ENCODE measurements around the gene MAST4. TPM values are rescaled to one million over a fixed set of nuclear protein-coding genes. Genes with fewer than 3 reads are reported as not detected.

MAST4 gene
- total RNA-seq, 1 donor from 2014 or later = 10.5 TPM

DNA sequence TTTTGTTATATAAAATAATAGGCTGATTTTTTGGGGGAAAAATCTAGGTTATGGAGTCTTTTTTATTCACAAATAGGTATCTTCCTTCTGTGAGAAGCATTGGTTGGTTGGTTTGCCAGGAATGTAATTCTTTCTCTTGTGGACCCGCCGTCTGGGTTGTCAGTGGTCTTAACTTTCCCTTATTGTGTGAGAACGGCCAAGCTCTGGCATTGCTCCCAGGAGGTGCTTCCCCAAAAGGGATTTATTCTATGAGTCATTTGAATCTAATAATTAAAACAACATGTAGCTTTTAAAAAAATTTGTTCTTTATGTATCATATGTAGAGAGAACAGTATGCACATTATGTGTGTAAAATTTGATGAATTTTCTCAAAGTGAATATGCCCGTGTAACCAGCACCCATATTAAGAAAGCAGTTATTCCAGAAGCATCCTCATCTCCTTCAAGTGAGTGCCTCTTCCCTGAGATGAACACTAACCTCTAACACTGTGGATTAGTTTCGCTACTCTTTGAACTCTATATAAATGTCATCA lies 114.4 kb downstream of the MAST4 start:
- Mint-ChIP-seq H3K4me1 (ENCODE audit: unreplicated experiment) (peaks cover 15% of the 10 kb centered on the region), H3K27me3 (ENCODE audit: unreplicated experiment) (no peaks in the 10 kb centered on the region), H3K9me3 (ENCODE audit: unreplicated experiment) (peaks cover 4% of the 10 kb centered on the region), H3K4me3 (ENCODE audit: unreplicated experiment) (no peak overlapping the region), H3K36me3 (ENCODE audit: unreplicated experiment) (no peaks in the 10 kb centered on the region), H3K27ac (ENCODE audit: unreplicated experiment) (peak overlapping the region; percentile 53)
- TF ChIP-seq, protein P1, sequence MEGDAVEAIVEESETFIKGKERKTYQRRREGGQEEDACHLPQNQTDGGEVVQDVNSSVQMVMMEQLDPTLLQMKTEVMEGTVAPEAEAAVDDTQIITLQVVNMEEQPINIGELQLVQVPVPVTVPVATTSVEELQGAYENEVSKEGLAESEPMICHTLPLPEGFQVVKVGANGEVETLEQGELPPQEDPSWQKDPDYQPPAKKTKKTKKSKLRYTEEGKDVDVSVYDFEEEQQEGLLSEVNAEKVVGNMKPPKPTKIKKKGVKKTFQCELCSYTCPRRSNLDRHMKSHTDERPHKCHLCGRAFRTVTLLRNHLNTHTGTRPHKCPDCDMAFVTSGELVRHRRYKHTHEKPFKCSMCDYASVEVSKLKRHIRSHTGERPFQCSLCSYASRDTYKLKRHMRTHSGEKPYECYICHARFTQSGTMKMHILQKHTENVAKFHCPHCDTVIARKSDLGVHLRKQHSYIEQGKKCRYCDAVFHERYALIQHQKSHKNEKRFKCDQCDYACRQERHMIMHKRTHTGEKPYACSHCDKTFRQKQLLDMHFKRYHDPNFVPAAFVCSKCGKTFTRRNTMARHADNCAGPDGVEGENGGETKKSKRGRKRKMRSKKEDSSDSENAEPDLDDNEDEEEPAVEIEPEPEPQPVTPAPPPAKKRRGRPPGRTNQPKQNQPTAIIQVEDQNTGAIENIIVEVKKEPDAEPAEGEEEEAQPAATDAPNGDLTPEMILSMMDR (IDR thresholded peaks at IDR 0.05) = no peak
- no peak for DNase-seq (ENCODE audit: extremely low spot score, unreplicated experiment)

DNA sequence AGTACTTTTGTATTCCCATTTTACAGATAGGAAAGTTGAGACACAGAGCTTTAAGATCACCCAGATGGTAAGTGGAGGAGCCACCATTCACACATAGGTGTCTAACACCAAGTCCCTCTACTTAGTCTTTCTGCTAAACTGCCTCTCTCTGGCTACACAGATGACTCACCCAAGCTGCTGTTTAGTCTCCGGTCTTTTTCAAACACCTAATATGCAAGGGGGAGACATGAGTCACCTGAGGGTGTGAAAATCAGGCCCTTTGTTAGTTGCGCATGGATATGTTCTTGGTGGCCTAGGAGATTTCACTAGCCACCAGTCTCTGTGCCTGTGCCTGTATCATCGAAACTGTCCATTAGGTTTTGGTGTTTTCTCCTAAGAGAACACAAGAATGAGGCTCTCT lies 117.8 kb downstream of the MAST4 start:
- Mint-ChIP-seq H3K4me3 (ENCODE audit: unreplicated experiment) (no peak overlapping the region), H3K27ac (ENCODE audit: unreplicated experiment) (no peak overlapping the region), H3K36me3 (ENCODE audit: unreplicated experiment) (no peaks in the 10 kb centered on the region), H3K9me3 (ENCODE audit: unreplicated experiment) (peaks cover 4% of the 10 kb centered on the region), H3K27me3 (ENCODE audit: unreplicated experiment) (no peaks in the 10 kb centered on the region), H3K4me1 (ENCODE audit: unreplicated experiment) (peaks cover 24% of the 10 kb centered on the region)
- TF ChIP-seq, protein P1 (IDR thresholded peaks at IDR 0.05) = no peak
- DNase-seq (ENCODE audit: extremely low spot score, unreplicated experiment) = no peak

DNA sequence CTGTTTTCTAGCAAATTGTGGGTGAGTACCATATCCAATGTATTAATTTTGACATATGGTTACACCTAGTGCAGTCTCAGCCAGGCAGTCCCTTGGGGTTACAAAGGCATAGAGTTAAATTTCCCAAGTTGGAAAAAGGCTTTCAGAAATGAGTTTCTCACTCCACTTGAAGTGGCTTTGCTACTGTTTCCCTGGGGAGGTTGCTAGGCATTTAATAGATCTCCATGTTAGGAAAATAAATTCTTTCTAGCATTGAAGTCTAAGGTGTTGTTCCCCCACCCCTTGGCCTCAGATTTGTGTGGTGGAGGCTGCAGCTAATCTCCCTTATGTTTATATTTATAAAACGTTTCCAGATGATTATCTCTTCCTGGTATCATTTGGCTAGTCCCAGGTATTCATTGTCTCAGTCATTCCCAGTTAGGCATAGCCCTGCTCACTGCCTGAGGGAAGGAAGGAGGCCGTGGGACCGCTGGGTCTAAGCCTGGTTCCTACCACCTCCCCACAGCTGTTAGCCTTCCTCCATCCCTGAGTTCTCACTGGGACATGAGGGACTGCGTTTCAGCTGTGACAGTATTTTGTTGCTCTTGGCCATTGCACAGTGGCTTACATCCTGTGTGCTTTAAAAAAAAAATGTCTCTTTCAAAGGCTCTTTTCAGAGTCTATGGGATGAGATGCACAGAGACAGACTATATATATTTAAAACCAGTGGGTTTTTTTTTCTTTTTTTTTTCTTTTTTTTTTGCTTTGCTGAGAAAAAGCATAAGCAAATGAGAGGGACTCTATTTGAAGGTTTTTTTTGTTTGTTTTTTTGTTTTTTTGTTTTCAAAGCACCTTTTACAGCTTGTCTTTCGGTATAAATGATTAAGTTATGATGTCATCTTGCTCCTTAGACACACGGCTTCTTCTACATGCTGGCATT lies 121.5 kb downstream of the MAST4 start:
- Mint-ChIP-seq H3K27ac (ENCODE audit: unreplicated experiment) (no peak overlapping the region), H3K4me3 (ENCODE audit: unreplicated experiment) (no peak overlapping the region), H3K4me1 (ENCODE audit: unreplicated experiment) (peaks cover 17% of the 10 kb centered on the region), H3K9me3 (ENCODE audit: unreplicated experiment) (peaks cover 4% of the 10 kb centered on the region), H3K36me3 (ENCODE audit: unreplicated experiment) (no peaks in the 10 kb centered on the region), H3K27me3 (ENCODE audit: unreplicated experiment) (peaks cover 13% of the 10 kb centered on the region)
- DNase-seq (ENCODE audit: extremely low spot score, unreplicated experiment) = no peak
- TF ChIP-seq, protein P1 (IDR thresholded peaks at IDR 0.05) = no peak

DNA sequence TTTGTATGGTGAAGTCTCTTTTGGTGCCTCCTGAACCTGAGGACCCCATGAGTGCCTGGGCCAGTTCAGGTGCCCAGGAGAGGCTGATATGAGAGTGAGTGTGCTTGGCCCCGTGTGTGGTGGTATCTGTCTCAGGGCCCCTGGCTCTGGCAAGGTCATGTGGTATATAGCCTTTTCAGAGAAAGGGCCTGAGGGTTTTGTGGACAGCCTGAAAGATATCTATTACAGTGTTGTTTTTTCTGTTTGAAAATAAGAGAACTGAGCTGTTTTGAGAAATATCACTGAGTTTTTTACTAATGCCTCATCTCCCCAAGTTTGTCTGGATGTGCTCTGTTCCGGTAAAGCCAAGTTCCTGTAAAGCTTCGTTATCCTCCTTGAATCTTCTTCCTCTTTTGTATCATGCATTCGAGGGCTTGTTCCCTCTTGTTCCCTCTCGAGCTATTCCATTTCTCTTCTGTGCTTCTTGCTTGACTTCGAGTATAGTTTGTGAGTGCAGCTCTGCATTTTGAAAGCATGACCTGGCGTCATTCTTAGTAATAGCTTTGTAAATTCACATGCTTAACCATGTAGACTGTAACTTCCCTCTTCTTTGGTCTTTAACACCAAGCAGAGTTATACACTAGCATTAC lies 122.3 kb downstream of the MAST4 start:
- Mint-ChIP-seq H3K27ac (ENCODE audit: unreplicated experiment) (no peak overlapping the region), H3K27me3 (ENCODE audit: unreplicated experiment) (peaks cover 19% of the 10 kb centered on the region), H3K36me3 (ENCODE audit: unreplicated experiment) (no peaks in the 10 kb centered on the region), H3K4me1 (ENCODE audit: unreplicated experiment) (peaks cover 17% of the 10 kb centered on the region), H3K4me3 (ENCODE audit: unreplicated experiment) (no peak overlapping the region), H3K9me3 (ENCODE audit: unreplicated experiment) (no peaks in the 10 kb centered on the region)
- TF ChIP-seq, protein P1 (IDR thresholded peaks at IDR 0.05) = no peak
- no peak for DNase-seq (ENCODE audit: extremely low spot score, unreplicated experiment)

DNA sequence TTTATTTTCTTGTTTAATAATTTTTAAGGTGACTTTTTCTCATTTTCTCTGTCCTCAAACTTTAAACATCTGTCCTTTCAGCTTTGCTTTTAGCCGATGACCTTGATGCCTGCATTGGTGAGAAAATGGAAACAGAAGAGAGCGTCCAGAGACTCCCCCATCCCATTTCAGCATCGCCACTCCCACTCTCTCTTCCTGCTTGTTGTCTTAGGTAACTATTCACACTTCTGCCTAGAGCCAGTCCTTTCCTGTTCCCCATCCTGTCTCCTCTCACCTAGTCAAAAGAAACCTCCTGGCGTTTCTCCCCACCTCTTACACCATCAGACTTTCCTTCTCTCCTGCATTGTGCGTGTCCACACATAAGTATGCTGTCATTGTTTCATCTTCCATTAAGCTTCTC lies 124.6 kb downstream of the MAST4 start:
- Mint-ChIP-seq H3K4me1 (ENCODE audit: unreplicated experiment) (peaks cover 9% of the 10 kb centered on the region), H3K27ac (ENCODE audit: unreplicated experiment) (no peak overlapping the region), H3K36me3 (ENCODE audit: unreplicated experiment) (no peaks in the 10 kb centered on the region), H3K4me3 (ENCODE audit: unreplicated experiment) (no peak overlapping the region), H3K9me3 (ENCODE audit: unreplicated experiment) (no peaks in the 10 kb centered on the region), H3K27me3 (ENCODE audit: unreplicated experiment) (peaks cover 20% of the 10 kb centered on the region)
- TF ChIP-seq, protein P1 (IDR thresholded peaks at IDR 0.05) = no peak
- no peak for DNase-seq (ENCODE audit: extremely low spot score, unreplicated experiment)

Measured in osteocyte (in vitro differentiated cells).